CD4-positive, alpha-beta T cell treated with Interleukin-12 subunit alpha and Interleukin-12 subunit beta, for 1 hour (primary cell): ENCODE results near the gene LHPP.
A peak's percentile ranks its signal among the peaks of the same experiment; 100 is the strongest.
"Not testable (repeated sequence)": the region's sequence is repeated elsewhere in the genome, so short reads cannot be mapped to it uniquely, and the experiment has no call there.

Source experiments
- DNase-seq: peaks from one replicate; pipeline ENCODE4 v3.0.0-alpha.2; 2020

The LHPP gene

GRCh38 chr10:124539935-124540641, 78.5 kb downstream of the LHPP start:
- DNase-seq: peak; percentile 76

- DNase-seq: no peak
Observed at GRCh38 chr10:124541076-124541903, 79.7 kb downstream of the LHPP start.

- DNase-seq: no peak
Observed at GRCh38 chr10:124542336-124542735, 80.7 kb downstream of the LHPP start.

- DNase-seq: no peak
Observed at GRCh38 chr10:124543146-124543545, 81.5 kb downstream of the LHPP start.

GRCh38 chr10:124543971-124544370, 82.3 kb downstream of the LHPP start:
- no peak for DNase-seq

GRCh38 chr10:124544711-124545110, 83.1 kb downstream of the LHPP start:
- DNase-seq: no peak

DNA sequence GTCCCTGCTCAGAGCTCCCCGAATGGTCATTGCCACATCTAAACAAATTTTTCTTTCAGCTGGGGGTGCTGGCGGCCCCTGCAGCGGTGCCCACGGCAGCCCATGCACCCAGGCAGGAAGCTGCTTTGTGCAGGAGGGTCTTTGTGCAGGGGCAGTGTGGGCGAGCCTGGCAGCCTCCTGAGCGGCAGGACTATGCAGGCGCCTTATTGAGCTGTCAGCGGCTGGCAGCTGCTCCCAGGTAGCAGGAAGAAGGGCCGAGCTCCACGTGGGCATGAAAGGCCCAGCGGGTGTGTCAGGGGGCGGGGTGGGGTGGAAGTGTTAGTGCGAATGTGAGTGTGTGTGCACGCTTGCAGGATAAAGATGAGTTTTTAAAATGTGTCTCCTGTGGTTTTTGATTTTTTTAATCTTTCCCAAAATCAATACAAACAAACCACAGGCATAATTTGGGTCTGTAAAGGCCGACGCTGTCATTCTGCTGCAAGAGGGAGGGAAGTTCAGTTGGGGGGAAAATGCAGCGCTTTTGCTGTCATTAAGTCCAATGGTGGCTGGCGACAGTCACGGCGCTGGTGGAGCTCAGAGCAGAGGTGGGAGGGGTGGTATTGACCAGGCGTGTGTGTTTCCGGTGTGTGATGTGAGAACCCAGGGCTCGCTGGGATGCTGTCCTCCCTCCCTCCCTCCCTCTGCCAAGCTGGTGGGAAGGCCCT, 83.9 kb downstream of the LHPP start:
- DNase-seq: no peak

- no peak for DNase-seq
Observed at GRCh38 chr10:124546055-124546369, 84.4 kb downstream of the LHPP start.

GRCh38 chr10:124546957-124547646, 85.5 kb downstream of the LHPP start:
- DNase-seq: no peak

- no peak for DNase-seq
Observed at GRCh38 chr10:124547647-124548168, 86.1 kb downstream of the LHPP start.

DNA sequence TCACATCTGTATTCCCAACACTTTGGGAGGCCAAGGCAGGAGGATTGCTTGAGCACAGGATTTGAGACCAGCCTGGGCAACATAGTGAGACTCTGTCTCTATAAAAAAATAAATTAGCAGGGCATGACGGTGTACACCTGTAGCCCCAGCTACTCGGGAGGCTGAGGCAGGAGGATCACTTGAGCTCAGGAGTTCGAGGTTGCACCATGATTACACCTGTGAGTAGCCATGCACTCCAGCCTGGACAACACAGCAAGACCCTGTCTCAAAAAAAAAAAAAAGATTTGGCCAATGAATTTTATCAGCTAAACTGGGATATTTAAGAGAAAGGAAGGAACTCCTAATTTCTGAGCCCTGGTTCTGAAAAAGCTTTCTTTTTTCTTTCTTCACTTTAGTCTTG, 87.5 kb downstream of the LHPP start:
- DNase-seq: not testable (repeated sequence)

- no peak for DNase-seq
Observed at GRCh38 chr10:124550293-124551034, 88.8 kb downstream of the LHPP start.

GRCh38 chr10:124551097-124551496, 89.5 kb downstream of the LHPP start:
- no peak for DNase-seq

DNA sequence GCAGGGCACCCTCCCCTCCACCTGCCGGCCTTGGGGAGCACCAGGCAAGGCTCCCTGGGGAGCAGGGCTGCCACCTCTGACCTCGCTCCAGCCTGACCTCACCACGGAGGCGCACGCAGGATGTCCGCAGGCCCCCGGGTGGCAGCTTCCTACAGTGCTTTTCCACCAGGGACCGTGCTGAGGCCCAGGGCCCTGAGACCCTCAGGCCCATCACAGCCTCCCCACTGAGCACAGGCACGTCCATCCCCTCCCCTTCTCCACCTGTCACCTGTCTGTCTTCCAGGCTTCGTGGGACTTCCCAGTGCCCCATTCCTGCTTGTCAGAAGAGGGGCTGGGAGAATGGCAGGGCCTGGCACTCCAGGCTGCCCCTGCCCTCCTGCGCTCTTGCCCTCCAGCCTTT, 90.1 kb downstream of the LHPP start:
- no peak for DNase-seq

GRCh38 chr10:124552691-124553276, 91.2 kb downstream of the LHPP start:
- DNase-seq: no peak

DNA sequence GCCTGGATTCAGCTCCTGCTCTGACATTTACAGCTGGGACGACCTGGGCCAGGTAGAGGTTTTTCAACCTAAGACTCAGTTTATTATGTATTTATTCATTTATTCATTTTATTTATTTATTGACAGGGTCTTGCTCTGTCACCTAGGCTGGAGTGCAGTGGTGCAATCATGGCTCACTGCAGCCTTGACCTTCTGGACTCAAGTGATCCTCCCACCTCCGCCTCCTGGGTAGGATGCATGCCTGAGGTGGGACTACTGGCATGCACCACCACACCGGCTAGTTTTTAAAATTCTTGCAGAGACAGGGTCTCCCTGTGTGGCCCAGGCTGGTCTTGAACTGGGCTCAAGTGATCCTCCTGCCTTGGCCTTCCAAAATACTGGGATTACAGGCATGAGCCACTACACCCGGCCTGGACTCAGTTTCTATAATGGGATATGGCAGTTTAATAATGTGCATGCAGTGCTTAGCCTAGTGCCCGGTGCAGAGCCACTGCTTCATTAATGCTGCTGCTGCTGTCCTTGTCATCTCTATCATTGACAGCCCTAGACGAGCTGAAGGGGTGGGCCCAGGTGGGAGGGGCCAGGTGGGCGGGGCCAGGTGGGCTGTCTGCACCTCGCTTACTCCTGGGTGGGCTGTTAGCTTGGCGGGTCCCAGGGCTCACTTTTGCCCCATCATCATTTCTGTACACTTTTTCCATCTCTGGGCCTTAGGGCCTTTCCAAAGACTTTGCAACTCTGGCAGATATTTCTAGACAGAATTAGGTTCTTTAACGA, 92.6 kb downstream of the LHPP start:
- DNase-seq: no peak

GRCh38 chr10:124557167-124557566, 95.5 kb downstream of the LHPP start:
- no peak for DNase-seq

GRCh38 chr10:124557648-124558338, 96.2 kb downstream of the LHPP start:
- no peak for DNase-seq

GRCh38 chr10:124558339-124559321, 97.0 kb downstream of the LHPP start:
- no peak for DNase-seq
